NCI-H1417 (cell line): Measurements from ENCODE around the gene DIS3L2.

Experiments used
- DNase-seq, 3 experiments: peaks; one replicate each; lab custom pipeline; 2025; lab: John Stamatoyannopoulos, UW

The DIS3L2 gene

GRCh38 chr2:231961349-231962166 lies at the start of gene DIS3L2:
DIS3L2 (plus strand) TSS chr2:231961713; CDS start chr2:232014928, 53,215 bp downstream.
- peak; percentile 64 to 91 (median 91) for DNase-seq

GRCh38 chr2:231914077-231914690 lies 47.3 kb upstream of the DIS3L2 start:
- peak in 1 of 3 experiments; percentile 47 for DNase-seq

GRCh38 chr2:231917280-231918066 lies 44.0 kb upstream of the DIS3L2 start:
- DNase-seq, result no peak

GRCh38 chr2:231918501-231919330 lies 42.8 kb upstream of the DIS3L2 start:
- no peak for DNase-seq

GRCh38 chr2:231919341-231920035 lies 42.0 kb upstream of the DIS3L2 start:
- no peak for DNase-seq

GRCh38 chr2:231920366-231920765 lies 41.1 kb upstream of the DIS3L2 start:
- DNase-seq, result no peak

- peak in 1 of 3 experiments; percentile 19 for DNase-seq
Observed at GRCh38 chr2:231920795-231921194, 40.7 kb upstream of the DIS3L2 start.

- DNase-seq, result no peak
Observed at GRCh38 chr2:231922311-231923009, 39.1 kb upstream of the DIS3L2 start.

GRCh38 chr2:231923010-231923344 lies 38.5 kb upstream of the DIS3L2 start:
- no peak for DNase-seq

GRCh38 chr2:231923951-231924888 lies 37.3 kb upstream of the DIS3L2 start:
- DNase-seq, result no peak

GRCh38 chr2:231924889-231925275 lies 36.6 kb upstream of the DIS3L2 start:
- DNase-seq, result no peak

GRCh38 chr2:231925303-231926179 lies 36.0 kb upstream of the DIS3L2 start:
- DNase-seq, result peak; percentile 39 to 68 (median 65)

GRCh38 chr2:231926180-231926741 lies 35.3 kb upstream of the DIS3L2 start, which contains the start of gene NPPC:
NPPC (minus strand) TSS chr2:231926396; CDS start chr2:231926249, 147 bp downstream.
- DNase-seq, result peak; percentile 41 to 87 (median 78)

GRCh38 chr2:231926761-231927565 lies 34.5 kb upstream of the DIS3L2 start:
- peak in 2 of 3 experiments; percentile 77 to 82 for DNase-seq

GRCh38 chr2:231927566-231927890 lies 34.0 kb upstream of the DIS3L2 start:
- no peak for DNase-seq

GRCh38 chr2:231928481-231928880 lies 33.0 kb upstream of the DIS3L2 start:
- no peak for DNase-seq
